ENCODE results near the gene PKM. TPM values are rescaled to one million over a fixed set of nuclear protein-coding genes. Genes with fewer than 3 reads are reported as not detected.

PKM gene
- total RNA-seq, 1 experiment from 2014 or later: 1,809 TPM

DNA sequence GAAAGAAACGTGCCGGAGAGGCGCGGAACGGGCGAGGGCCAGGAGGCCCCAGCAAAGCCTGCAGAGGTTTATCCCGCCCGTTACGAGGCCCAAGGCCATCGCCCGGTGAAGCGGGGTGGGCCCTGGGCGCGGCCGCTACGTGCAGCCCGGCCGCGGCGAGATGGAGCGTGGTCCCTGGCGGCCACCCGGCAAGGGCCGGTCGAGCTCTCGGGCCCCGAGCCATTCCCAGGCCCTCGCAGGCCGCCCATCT lies 1.1 kb downstream of the PKM start:
- Histone ChIP-seq H3K27ac (peak overlapping the region; percentile 88), H4K20me1 (ENCODE audit: insufficient read depth) (peaks cover 34% of the 10 kb centered on the region), H3K27me3 (ENCODE audit: insufficient read depth, low read depth) (no peaks in the 10 kb centered on the region), H3K36me3 (ENCODE audit: low read depth) (peaks cover 16% of the 10 kb centered on the region), H3K4me1 (replicated peaks; ENCODE audit: insufficient read depth) (peaks cover 55% of the 10 kb centered on the region), H3K9me2 (ENCODE audit: insufficient read depth) (no peaks in the 10 kb centered on the region), H3K4me3 (peak overlapping the region; percentile 70), H3F3A (ENCODE audit: insufficient read depth, low read depth) (peaks cover 83% of the 10 kb centered on the region), H3K9me3 (ENCODE audit: insufficient read depth, low read depth) (no peaks in the 10 kb centered on the region), H3K79me2 (ENCODE audit: low read depth) (peaks cover 85% of the 10 kb centered on the region), H3K4me2 (peak overlapping the region; percentile 97), H2AFZ (no peak overlapping the region)
- no peak for DNase-seq
- no TSS peak for BruUV-seq (replicated peaks)
- intact Hi-C loops (cut with micrococcal nuclease; ENCODE audit: unreplicated experiment): loop anchor here (5.0 kb wide), 1 partner anchor 42 kb away; the partner anchor contains the start of gene PARP6
- ChIA-PET CTCF (interaction anchor here (0.6 kb wide), 1 partner anchor 71 kb away, joined by 3 read pairs; no protein-coding TSS in a partner anchor), POLR2A (ENCODE audit: unreplicated experiment) (no interaction called here)
- TF ChIP-seq EZH2 (IDR thresholded peaks at IDR 0.05; ENCODE audit: low read depth): no peak
- TF ChIP-seq, protein P1, sequence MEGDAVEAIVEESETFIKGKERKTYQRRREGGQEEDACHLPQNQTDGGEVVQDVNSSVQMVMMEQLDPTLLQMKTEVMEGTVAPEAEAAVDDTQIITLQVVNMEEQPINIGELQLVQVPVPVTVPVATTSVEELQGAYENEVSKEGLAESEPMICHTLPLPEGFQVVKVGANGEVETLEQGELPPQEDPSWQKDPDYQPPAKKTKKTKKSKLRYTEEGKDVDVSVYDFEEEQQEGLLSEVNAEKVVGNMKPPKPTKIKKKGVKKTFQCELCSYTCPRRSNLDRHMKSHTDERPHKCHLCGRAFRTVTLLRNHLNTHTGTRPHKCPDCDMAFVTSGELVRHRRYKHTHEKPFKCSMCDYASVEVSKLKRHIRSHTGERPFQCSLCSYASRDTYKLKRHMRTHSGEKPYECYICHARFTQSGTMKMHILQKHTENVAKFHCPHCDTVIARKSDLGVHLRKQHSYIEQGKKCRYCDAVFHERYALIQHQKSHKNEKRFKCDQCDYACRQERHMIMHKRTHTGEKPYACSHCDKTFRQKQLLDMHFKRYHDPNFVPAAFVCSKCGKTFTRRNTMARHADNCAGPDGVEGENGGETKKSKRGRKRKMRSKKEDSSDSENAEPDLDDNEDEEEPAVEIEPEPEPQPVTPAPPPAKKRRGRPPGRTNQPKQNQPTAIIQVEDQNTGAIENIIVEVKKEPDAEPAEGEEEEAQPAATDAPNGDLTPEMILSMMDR (conservative IDR thresholded peaks at IDR 0.05): no peak

DNA sequence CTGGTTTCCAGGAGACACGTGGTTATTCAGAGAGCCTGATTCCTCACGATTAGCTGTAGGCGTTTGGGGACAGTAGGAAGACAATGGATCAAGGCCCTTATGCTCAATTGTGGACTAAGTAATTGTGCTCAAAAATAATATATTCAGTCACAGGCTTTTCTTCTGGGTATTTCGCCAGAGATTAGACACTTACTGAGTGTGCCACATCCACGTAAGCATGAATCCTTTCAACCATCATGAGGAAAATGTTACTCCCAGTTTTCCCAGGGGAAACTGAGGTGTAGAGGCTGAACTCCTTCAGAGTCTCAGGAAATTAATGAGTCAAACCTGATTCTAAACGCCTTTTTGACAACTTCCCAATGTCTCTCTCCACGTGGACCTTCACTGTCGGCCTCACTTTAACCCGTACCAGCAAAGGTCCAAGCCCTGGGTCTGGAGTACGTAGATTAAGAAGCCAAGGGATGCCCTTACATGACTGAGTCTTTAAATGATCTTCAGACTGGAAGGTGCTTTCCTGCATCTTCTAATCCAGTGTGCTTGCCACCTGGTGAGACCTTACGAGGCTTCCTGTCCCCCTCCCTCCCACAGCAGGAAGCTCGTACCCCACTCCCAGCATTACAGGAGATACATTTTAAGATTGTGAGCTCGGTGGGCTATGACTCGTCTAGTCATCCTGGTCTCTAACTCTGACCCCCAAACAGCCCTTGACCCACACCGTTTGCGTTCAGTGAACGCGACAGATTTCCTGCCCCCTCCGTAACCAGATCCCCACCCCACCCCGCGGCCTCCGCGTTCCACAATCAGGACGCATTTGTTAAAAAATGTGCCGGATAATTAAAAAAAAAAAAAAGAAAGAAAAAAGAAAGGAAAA lies 1.7 kb downstream of the PKM start:
- Histone ChIP-seq H3F3A (ENCODE audit: insufficient read depth, low read depth) (peaks cover 85% of the 10 kb centered on the region), H3K79me2 (ENCODE audit: low read depth) (peaks cover 85% of the 10 kb centered on the region), H3K9me3 (ENCODE audit: insufficient read depth, low read depth) (no peaks in the 10 kb centered on the region), H3K27me3 (ENCODE audit: insufficient read depth, low read depth) (no peaks in the 10 kb centered on the region), H3K36me3 (ENCODE audit: low read depth) (peaks cover 18% of the 10 kb centered on the region), H3K4me1 (replicated peaks; ENCODE audit: insufficient read depth) (peaks cover 55% of the 10 kb centered on the region), H3K27ac (peak overlapping the region; percentile 88), H2AFZ (no peak overlapping the region), H3K4me3 (peak overlapping the region; percentile 70), H3K4me2 (peak overlapping the region; percentile 97), H3K9me2 (ENCODE audit: insufficient read depth) (no peaks in the 10 kb centered on the region), H4K20me1 (ENCODE audit: insufficient read depth) (peaks cover 38% of the 10 kb centered on the region)
- intact Hi-C loops (cut with micrococcal nuclease; ENCODE audit: unreplicated experiment): no loop called here
- POLR2A ChIA-PET (ENCODE audit: unreplicated experiment): no interaction called here
- TF ChIP-seq EZH2 (IDR thresholded peaks at IDR 0.05; ENCODE audit: low read depth): no peak
- TF ChIP-seq, protein P1 (conservative IDR thresholded peaks at IDR 0.05): no peak
- BruUV-seq (replicated peaks): TSS peak; percentile 23
- DNase-seq: no peak
- CTCF ChIA-PET: interaction anchor here (0.6 kb wide), 1 partner anchor 72 kb away, joined by 3 read pairs; no protein-coding TSS in a partner anchor

DNA sequence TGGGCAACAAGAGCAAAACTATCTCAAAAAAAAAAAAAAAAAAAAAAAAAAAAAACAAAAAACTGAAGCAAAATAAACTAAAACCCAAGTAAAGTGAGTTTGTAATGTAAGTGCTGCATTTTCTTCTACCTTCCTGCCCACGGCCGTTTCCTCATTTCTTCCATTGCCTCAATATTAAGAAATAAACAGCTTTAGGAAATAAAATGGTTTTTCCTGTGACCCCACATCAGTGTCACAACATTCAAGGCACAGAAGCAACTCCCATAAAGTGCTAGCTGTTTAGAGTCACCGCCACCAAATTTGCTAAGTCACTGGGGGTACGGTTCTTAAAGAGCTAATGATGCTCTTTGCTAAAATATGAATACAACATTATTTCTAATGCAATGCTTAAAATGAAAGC lies 3.3 kb downstream of the PKM start:
- TF ChIP-seq, protein P1 (conservative IDR thresholded peaks at IDR 0.05): no peak
- TF ChIP-seq EZH2 (IDR thresholded peaks at IDR 0.05; ENCODE audit: low read depth): no peak
- Histone ChIP-seq H4K20me1 (ENCODE audit: insufficient read depth) (peaks cover 54% of the 10 kb centered on the region), H3K4me3 (peak overlapping the region; percentile 70), H3K4me1 (replicated peaks; ENCODE audit: insufficient read depth) (peaks cover 55% of the 10 kb centered on the region), H3K4me2 (peak overlapping the region; percentile 97), H3K9me2 (ENCODE audit: insufficient read depth) (no peaks in the 10 kb centered on the region), H3K27ac (peak overlapping the region; percentile 88), H3K27me3 (ENCODE audit: insufficient read depth, low read depth) (no peaks in the 10 kb centered on the region), H3K79me2 (ENCODE audit: low read depth) (peaks cover 87% of the 10 kb centered on the region), H3F3A (ENCODE audit: insufficient read depth, low read depth) (peaks cover 90% of the 10 kb centered on the region), H3K9me3 (ENCODE audit: insufficient read depth, low read depth) (no peaks in the 10 kb centered on the region), H2AFZ (no peak overlapping the region), H3K36me3 (ENCODE audit: low read depth) (peaks cover 33% of the 10 kb centered on the region)
- no TSS peak for BruUV-seq (replicated peaks)
- POLR2A ChIA-PET (ENCODE audit: unreplicated experiment): no interaction called here
- DNase-seq: no peak
- CTCF ChIA-PET: interaction anchor here (0.6 to 0.7 kb wide), 3 partner anchors 58 to 474 kb away, joined by 7 to 9 read pairs (median 8); no protein-coding TSS in a partner anchor
- intact Hi-C loops (cut with micrococcal nuclease; ENCODE audit: unreplicated experiment): no loop called here
